HG03460 (cell line): ENCODE results near the gene OGDH.

ENCODE experiments used
- ATAC-seq: cut with Tn5 transposase; IDR thresholded peaks from one replicate; pipeline ENCODE4 v1.9.1; 2021; ENCODE audit not compliant: unreplicated experiment

OGDH gene

GRCh38 chr7:44757311-44757710 is 150.9 kb downstream of the OGDH start:
- ATAC-seq, result no peak

GRCh38 chr7:44757739-44758138 is 151.3 kb downstream of the OGDH start:
- ATAC-seq, result no peak
